ENCODE results near the gene PIH1D1.
"Not testable (repeated sequence)": the region's sequence is repeated elsewhere in the genome, so short reads cannot be mapped to it uniquely, and the experiment has no call there.

Gene PIH1D1

DNA sequence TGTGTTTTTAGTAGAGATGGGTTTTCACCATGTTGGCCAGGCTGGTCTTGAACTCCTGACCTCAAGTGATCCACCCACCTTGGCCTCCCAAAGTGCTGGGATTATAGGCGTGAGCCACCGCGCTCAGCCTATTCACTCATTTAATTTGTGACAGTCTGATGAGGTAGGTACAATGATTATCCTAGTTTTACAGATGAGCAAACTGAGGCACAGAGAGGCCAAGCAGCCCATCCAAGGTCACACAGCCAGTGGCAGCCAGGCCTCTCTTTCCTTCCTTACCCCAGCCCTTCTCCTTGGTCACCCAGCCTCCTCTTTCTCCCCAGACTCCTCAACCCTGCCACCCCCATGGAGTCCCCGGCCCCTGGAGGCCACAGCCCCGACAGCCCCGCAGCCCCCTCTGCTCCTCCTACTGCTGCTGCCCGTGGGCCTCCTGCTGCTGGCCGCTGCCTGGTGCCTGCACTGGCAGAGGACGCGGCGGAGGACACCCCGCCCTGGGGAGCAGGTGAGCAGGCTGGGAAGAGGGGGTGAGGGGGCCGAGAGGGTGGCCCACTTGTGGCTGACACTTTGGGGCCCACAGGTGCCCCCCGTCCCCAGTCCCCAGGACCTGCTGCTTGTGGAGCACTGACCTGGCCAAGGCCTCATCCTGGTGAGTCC lies 28.5 kb upstream of the PIH1D1 start:
- DNase-seq = no peak

DNA sequence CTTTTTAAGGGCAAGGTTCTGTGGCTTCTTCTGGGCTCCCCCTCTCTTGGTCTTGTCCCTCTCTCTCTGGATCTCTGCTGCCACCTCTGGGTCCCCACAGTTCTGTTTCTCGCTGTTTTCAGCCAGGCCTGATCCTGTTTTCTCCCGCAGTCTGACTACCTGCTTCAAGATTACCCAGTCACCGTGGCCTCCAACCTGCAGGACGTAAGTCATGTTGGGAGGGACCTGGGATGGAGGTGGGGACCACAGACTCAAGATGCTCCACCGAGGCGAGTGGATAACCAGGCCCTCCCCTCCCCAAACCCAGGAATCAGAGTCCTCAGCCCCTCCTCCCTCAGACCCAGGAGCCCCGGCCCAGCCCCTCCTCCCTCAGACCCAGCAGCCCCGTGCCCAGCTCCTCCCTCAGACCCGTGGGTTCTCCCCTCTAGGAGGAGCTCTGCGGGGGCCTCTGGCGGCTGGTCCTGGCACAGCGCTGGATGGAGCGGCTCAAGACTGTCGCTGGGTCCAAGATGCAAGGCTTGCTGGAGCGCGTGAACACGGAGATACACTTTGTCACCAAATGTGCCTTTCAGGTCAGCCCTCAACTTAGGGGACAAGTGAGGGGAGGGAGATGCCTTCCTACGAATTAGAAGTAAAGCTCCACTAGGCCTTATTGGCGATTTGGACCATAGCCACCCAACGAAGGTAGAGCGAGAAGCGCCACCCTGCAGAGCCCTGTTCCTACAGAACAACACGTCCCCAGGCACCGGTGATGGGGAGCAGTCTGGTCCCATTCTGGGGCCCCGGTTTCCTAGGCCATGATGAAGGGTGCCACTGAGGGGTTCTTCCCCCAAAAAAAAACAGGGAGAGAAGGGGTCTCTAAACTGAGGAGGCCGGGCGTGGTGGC lies 24.6 kb upstream of the PIH1D1 start:
- DNase-seq = peak; percentile 80

DNA sequence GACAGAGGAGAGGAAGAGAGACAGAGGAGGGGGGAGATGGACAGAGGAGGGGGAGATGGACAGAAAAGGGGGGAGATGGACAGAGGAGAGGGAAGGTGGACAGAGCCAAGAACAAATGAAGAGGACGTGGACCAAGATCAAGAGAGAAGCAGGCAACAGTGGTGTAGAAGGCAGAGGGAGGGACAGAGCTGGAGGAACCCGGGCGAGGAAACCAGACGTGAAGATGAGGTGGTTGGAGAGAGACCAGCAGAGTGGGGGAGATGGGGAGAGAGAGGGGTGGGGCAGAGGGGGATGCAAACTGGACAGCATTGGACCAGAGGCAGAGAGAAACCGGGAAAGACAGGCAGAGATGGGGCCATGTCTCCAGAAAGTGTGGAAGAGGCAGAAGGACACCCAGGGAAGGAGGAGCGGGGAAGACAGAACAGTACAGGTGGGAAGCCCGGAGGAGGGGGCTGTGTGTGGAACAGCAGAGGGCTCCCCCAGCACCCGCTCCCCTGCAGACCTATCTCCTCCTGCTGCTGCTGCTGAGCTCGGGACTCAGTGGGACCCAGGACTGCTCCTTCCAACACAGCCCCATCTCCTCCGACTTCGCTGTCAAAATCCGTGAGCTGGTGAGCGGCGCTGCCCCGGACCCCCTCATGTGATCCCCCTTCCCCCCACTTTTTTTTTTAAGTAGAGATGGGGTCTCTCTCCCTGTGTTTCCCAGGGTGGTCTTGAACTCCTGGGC lies 23.7 kb upstream of the PIH1D1 start:
- no peak for DNase-seq

DNA sequence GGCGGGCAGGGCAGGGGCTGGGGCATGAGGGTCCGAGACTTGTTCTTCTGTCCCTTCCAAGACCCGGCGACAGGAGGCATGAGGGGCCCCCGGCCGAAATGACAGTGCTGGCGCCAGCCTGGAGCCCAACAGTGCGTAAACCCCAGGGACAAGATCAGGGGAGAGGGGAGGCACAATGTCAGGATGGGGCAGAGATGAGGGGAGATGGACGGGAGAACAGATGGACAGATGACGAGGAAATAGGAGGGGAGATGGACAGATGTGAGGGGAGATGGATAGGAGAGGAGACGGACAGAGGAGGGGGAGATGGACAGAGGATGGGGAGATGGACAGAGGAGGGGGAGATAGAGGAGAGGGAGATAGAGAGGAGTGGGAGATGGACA lies 22.9 kb upstream of the PIH1D1 start:
- no peak for DNase-seq

DNA sequence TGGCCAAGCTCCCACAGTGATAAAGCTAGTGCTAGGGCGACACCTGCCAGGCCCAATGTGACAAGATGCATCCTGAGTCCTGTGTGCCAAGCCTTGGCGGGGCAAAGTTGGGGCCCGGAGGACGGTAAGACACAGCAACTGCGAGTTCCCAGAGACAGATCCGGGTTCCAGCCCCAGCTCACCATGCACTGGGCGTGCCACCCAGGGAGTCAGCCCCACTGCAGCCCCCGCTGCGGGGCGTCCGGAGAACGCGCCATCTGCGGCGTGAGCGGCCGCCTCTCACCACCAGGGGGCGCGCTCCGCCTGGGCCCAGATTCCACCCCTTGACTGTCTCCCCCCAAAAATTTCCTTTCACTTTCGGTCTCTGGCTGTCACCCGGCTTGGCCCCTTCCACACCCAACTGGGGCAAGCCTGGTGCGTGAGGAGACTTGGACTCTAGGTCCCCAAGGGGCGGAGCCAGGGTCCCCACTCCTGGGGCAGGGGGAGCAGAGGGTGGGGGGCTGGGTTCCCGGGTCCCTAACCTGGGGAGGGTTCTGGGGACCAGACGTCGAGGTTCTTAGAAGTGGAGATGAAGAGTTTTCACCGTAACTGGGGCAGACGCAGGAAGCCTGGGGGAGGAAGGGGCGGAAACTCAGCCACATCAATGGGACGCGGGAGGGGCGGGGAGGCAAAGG lies 22.4 kb upstream of the PIH1D1 start, which contains the start of gene FLT3LG:
TSS of gene FLT3LG (plus strand) at position 348 of the 674 bp plus-strand sequence. CDS start 425 bp downstream, outside the sequence.
- peak; percentile 89 for DNase-seq

DNA sequence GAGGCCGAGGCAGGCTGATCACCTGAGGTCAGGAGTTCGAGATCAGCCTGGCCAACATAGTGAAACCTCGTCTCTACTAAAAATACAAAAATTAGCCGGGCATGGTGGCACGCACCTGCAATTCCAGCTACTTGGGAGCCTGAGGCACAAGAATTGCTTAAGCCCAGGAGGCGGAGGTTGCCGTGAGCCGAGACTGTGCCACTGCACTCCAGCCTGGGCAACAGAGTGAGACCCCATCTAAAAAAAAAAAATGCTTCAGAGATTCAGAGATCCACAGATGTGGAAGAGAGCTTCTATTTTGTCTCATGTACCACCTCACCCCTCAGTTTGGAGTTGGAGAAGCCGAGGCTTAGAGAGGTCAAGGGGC lies 21.9 kb upstream of the PIH1D1 start:
- not testable (repeated sequence) for DNase-seq

DNA sequence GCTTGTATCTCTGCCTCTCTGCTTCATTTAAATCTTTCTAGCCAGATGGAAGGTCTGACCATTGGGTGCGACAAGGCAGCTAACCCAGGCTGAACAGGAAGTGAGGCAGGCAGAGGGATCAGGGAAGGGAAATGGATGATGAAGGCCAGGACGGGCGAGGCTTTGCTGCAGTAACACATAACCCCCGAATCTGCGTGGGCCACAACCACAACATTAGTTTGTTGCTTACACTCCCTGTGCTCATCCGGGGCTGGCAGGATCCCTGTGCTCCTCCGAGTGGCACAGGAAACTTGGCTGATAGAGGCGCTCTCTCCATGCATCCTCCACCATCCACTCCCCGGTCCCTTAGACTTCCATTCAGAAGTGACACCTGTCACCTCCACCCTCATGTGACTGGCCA lies 21.3 kb upstream of the PIH1D1 start:
- DNase-seq = no peak

DNA sequence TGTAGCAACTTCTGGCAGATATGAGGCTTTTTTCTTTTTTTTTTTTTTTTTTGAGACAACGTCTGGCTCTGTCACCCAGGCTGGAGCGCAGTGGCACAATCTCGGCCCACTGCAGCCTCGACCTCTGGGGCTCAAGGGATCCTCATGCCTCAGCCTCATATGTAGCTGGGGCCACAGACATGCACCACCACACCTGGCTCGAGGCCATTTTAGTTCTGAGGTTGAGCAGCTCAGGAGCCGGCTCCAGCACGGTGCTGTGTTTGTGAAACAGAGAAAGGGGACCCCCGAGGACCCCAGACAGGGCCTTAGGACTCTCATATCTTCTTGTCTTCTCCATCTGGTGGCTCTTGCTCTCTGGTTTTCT lies 19.0 kb upstream of the PIH1D1 start:
- DNase-seq = no peak

DNA sequence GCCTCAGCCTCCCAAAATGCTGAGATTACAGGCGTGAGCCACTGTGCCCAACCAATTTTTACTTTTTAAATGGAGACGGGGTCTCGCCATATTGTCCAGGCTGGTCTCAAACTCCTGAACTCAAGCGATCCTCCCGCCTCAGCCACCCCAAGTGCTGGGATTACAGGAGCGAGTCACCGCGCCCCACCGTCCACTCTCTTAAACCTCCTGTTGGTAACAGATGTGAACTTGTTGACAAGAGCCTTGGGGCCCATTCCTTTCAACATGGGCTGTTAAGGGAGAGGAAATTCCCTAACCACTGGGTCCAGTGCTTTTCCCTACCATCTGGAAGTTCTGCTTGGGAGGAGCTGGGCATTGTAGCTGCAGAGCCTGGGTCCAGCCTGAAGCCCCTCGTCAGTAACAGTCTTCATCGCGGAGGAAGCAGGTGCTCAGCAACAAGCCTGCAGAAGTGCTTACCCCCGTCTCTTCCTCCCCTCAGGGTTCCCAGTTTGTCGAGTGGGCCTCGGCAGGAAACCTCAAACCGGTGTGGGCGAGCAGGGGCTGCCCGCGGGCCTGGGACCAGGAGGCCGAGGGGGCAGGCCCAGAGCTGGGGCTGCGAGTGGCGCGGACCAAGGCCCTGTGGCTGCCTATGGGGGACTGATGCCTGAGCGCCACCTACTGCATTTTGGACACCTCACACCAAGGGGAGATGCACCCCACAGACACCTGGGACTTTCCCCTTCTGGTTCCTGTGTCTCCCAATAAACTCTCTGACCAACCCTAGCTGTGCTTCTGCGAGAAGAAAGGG lies 18.4 kb upstream of the PIH1D1 start:
- DNase-seq = peak; percentile 53

DNA sequence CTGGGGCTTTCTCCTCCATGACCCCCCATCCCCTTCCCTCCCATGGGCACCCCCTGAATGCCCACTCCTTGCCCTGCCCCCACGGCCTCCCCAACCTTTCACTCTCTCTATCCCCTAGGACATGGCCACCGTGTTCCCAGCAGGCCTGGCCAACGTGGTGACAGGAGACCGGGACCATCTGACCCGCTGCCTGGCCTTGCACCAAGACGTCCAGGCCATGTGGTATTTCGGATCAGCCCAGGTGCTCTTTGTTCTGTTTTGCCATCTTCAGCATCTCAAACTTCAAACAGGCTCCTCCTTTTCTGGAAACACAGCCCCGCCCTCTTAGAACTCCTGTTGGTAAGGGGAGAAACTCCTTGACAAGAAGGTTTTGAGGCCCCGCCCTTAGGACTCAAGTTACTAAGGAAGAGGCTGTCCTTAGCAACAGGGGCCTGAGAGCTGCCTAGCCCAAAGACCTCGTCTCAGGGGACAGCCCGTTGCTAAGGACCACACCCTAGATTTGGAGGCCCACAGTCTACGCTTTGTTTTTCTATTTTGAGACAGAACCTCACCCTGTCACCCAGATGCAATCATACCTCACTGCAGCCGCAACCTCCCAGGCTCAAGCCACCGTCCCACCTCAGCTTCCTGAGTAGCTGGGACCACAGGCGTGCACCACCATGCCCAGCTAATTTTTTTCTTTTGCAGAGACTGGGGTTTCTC lies 17.3 kb upstream of the PIH1D1 start:
- peak; percentile 51 for DNase-seq

DNA sequence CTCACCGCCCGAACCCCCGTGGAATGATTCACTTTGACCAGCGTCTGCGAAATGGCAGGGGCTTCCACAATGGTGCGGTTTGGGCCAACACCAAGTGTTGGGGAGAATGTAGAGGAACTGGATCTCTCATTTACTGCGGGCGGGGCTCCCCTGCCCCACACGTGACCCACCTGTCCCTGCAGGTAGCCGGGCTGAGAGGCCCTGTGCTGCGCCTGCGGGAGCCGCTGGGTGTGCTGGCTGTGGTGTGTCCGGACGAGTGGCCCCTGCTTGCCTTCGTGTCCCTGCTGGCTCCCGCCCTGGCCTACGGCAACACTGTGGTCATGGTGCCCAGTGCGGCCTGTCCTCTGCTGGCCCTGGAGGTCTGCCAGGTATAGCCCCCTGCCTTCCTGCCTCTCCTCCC lies 16.6 kb upstream of the PIH1D1 start:
- no peak for DNase-seq

DNA sequence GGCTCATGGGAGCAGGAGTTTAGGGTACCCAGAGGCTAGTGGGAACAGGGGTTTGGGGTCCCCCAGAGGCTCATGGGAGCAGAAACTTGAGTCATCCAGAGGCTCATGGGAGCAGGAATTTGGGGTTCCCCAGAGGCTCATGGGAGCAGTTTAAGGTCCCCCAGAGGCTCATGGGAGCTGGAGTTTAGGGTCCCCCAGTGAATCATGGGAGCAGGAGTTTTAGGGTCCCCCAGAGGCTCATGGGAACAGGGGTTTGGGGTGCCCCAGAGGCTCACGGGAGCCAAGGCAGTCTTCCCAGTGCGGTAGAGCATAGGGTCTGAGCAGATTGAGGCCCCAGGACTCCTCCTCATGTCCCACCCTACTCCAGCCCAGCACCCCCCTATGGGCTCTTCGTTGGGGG lies 13.8 kb upstream of the PIH1D1 start:
- DNase-seq = no peak

DNA sequence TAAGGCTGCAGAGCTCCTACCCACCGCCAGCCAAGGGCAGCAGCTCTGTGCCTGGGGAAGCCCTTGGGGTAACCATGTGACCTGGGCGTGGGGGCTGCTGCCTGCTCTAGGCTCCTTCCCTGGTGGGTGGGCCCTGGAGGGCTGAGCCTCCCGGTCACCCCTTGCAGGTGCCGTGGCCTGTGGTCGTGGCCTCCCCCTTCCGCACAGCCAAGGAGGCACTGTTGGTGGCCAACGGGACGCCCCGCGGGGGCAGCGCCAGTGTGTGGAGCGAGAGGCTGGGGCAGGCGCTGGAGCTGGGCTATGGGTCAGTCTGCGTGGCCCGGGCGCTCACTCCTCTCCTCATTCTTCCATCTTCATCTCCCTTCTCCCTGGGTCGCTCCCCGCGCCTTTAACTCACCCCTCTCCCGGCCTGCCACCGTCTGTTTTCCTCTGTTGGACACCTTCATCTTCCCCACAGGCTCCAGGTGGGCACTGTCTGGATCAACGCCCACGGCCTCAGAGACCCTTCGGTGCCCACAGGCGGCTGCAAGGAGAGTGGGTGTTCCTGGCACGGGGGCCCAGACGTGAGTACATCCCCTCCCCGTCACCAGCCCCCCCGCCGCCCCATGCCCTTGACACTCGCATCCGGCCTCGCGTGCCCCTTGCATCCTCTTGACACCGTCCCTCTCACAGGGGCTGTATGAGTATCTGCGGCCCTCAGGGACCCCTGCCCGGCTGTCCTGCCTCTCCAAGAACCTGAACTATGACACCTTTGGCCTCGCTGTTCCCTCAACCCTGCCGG lies 12.5 kb upstream of the PIH1D1 start:
- DNase-seq = no peak

DNA sequence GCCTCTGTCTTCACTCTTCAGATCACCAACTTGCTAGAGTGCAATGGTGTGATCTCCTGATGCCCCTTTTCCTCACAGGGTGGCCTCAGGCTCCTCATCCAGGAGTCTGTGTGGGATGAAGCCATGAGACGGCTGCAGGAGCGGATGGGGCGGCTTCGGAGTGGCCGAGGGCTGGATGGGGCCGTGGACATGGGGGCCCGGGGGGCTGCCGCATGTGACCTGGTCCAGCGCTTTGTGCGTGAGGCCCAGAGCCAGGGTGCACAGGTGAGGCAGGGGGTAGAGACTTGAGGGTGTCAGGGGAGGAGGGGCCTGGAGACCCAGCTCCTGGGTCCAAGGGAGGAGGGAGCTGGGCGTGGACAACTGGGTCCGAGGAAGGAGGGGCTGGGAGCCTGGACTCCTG lies 10.9 kb upstream of the PIH1D1 start:
- DNase-seq = no peak

DNA sequence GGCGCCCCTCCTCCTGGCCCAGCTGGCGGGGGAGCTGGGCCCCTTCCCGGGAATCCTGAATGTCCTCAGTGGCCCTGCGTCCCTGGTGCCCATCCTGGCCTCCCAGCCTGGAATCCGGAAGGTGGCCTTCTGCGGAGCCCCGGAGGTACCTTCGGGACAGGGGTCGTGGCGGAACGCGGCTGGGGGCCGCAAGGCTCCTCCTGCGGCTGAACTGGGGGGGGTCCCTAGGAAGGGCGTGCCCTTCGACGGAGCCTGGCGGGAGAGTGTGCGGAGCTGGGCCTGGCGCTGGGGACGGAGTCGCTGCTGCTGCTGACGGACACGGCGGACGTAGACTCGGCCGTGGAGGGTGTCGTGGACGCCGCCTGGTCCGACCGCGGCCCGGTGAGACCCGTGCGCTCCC lies 10.0 kb upstream of the PIH1D1 start:
- DNase-seq = no peak

DNA sequence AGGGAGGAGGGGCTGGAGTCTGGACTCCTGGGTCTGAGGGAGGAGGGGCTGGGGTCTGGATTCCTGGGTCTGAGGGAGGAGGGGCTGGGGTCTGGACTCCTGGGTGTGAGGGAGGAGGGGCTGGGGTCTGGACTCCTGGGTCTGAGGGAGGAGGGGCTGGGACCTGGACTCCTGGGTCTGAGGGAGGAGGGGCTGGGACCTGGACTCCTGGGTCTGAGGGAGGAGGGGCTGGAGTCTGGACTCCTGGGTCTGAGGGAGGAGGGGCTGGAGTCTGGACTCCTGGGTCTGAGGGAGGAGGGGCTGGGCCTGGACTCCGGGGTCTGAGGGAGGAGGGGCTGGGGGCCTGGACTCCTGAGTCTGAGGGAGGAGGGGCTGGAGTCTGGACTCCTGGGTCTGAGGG lies 9.5 kb upstream of the PIH1D1 start:
- not testable (repeated sequence) for DNase-seq

DNA sequence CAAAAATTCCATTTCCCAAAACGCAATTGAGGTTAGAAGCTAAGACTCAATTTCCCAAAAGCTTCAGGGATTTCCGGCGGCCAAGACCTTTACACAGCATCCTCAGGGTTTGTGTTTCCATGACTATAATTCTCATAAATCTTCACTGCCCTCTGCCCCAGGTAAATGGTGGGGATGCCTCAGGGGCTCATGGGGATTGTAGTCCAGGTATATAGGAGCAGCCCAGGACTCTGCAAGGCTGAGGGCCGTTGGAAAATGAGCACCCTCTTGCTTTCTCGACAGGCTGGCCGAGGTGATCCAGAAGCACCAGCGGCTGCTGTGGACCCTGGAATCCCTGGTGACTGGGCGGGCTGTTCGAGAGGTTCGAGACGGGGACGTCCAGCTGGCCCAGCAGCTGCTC lies 7.8 kb upstream of the PIH1D1 start:
- no peak for DNase-seq

DNA sequence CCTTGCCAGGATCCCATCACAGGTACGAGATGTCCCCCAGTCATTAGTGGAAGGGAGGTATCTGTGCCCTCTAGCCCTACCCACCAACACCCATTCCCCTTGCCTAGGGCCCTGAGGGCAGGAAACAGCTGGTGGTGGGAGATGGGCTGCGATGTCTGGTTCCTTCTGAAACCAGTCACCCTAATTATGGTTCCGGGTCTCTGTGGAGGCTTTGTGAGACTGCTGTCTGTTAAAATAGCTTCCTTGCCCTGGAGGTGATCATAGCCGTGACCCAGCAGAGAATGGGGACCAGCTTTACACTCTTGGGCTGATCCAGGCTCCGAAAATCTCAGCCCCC lies 6.9 kb upstream of the PIH1D1 start:
- no peak for DNase-seq

DNA sequence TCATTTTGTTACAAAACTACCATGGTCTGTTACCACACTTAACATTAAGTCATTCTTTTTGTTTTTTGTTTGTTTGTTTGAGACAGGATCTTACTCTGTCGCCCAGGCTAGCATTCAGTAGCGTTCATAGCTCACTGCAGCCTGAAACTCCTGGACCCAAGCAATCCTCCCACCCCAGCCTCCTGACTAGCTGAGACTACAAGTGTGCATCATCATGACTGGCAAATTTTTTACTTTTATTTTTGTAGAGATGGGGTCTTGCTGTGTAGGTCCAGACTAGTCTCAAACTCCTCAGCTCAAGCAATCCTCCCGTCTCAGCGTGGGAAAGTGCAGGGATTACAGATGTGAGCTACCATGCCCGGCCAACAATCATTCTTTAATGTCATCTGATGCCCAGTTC lies 4.7 kb upstream of the PIH1D1 start:
- DNase-seq = no peak

DNA sequence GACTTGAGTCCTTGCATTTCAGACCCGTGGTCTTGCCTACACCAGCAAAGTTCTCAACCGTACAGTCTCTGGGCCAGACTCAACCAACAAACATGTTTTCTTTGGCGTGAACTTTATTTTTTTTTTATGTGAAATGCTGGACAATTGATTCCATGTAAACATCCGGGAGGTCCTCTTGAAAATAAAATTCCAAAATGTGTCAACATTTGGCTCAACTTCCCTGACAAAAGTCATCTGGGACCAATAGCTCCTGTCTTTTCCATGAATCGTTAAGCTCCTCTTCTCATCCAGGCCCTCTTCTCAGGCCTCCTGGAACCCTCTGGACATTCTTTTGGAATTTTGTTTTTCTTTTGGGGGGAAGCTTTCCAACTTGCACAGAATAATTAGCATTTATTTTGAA lies 4.2 kb upstream of the PIH1D1 start:
- no peak for DNase-seq

DNA sequence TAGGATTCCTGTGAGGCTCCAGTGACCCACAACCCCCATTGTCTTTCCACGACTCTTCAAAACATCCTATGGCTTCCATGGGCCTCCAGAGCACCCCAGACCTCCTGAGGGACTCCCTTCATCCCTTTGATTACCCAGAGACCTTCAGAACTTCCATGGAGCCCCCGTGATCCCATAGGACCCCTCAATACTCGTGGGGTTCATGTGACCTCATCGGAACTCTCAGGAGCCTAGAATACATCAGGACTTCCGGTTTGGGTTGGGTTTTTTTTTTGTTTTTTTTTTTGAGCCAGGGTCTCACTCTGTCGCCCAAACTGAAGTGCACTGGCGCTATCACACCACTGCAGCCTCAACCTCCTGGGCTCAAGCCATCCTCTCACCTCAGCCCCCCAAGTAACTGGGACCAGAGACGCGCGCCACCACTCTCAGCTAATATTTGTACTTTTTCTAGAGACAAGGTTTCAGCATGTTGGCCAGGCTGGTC lies 2.2 kb upstream of the PIH1D1 start:
- no peak for DNase-seq
